ENCODE results near the gene HOXA9.

Gene HOXA9

DNA sequence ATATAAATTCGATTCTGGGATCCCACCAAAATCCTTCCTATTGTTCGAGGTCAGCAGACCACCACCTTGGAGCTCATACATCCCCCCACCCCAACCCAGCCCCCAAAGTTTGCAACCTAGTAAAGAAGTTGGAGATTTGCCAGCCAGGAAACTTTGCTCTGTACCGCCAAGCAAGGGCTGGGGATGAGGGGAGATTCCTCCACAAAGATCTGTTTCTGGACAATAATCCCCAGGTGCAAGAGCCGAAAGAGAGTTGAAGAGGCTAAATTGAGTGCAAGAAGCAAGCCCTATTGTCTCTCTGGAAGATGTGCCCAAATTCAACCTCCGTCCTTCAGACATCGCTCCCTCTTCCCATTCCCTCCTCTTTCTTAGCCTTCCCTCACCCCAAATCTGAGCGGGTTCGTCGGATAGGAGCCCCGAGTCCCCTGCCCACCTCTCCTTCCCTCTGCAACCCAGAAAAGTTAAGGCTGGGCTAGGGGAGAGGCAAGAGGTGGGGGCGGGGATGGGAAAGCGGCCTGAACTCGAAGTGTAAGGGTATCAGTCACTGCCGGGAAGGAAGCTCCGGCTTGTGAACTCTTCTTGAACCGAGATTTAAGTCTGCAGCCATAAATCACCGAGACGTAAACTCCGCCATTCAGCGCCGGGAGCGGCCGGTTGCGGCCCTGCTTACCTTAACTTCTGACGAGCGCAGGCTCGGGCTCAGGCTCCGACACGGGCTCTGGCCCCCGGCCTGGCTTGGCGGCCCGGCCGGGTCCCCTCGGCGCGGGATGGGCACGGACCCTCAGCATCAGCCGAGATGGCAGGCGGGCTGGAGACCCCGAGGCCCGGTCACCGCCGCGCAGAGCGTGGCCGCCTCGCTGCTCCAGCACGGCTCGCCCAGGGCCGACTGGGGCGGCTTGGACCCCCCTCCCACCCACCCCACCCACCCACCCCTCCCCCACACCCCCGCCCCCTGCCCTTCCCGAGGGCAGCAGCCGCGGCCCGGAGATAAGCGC, 52.1 kb downstream of the HOXA9 start:
- DNase-seq (ENCODE audit: low read depth): no peak

All from T-helper 22 cell (primary cell).